ENCODE results near the gene CDH24.

DNA sequence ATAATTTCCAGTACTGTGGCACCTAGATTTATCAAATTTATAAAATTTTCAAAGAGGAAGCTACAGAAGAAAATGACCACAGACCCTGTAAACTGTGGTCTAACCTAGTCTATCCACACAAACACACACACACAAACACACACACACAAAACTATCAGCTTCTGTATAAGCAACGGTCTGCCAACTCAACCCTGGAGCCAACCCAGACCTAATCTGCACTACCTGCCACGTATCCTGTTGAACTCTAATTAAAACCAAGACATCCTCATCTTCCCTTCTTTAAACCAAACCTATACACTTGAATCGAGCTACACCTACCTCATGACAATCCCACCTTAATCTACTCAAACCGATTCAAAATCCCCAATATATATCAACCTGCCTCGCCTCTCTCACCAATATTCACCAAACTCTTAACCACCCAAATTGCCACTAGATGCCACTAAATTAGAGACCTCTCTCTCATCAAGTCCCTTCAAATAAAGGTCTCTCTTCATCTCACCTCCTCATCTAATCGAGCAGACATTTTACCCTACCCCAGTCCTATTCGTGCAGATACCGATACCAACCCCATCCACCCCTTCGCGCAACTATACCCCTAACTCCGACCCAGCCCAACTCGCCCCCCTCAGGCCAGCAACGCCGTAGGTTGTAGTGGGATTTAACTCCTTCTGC, 36.8 kb upstream of the CDH24 start:
- TF ChIP-seq EZH2 (IDR thresholded peaks at IDR 0.05; ENCODE audit: borderline replicate concordance, insufficient read depth, low read length, poor library complexity, severe bottlenecking): no peak
- TF ChIP-seq CTCF (IDR thresholded peaks at IDR 0.05; ENCODE audit: poor library complexity, severe bottlenecking): peak; percentile 67
- no peak for TF ChIP-seq TAF1 (IDR thresholded peaks at IDR 0.05; ENCODE audit: low read depth)
- no peak for TF ChIP-seq EP300 (conservative IDR thresholded peaks at IDR 0.05; ENCODE audit: poor library complexity, severe bottlenecking)
- peak; percentile 55 for TF ChIP-seq SMC3 (conservative IDR thresholded peaks at IDR 0.05; ENCODE audit: poor library complexity)
